Neural cell (in vitro differentiated cells): Measurements from ENCODE around the gene TRMT5. TPM values are rescaled to one million over a fixed set of nuclear protein-coding genes. Genes with fewer than 3 reads are reported as not detected.

Experiments used
- H2AFZ ChIP-seq: fragments of 200-600, 300-800 bp; sonication (generic), shearing (Covaris generic); 2 replicates; pipeline ENCODE4 v1.6.0; 2014; ENCODE audit warnings: low read depth, mild to moderate bottlenecking, antibody characterized with exemption, low read length, moderate library complexity
- H3F3A ChIP-seq: fragments of 200-600 bp; shearing (Covaris generic); 2 replicates; pipeline ENCODE4 v1.6.1; 2016; ENCODE audit warnings: mild to moderate bottlenecking, moderate library complexity, mixed read lengths, antibody characterized with exemption, low read length; ENCODE audit not compliant: insufficient read depth, poor library complexity, severe bottlenecking
- H3K27ac ChIP-seq: fragments of 200-600, 300-800 bp; sonication (generic), shearing (Covaris generic); 2 replicates; pipeline ENCODE4 v1.5.1; 2014; ENCODE audit warnings: mild to moderate bottlenecking, low read length, moderate library complexity
- H3K27me3 ChIP-seq: fragments of 300-800, 200-600 bp; sonication (generic), shearing (Covaris generic); 2 replicates; pipeline ENCODE4 v1.6.0; 2014; ENCODE audit warnings: mild to moderate bottlenecking, low read depth, low read length, moderate library complexity; ENCODE audit not compliant: insufficient read depth
- H3K36me3 ChIP-seq: fragments of 300-800, 200-600 bp; sonication (generic), shearing (Covaris generic); 2 replicates; pipeline ENCODE4 v1.5.1; 2014; ENCODE audit warnings: mild to moderate bottlenecking, antibody characterized with exemption, low read length, moderate library complexity; ENCODE audit not compliant: insufficient read depth
- H3K4me2 ChIP-seq: fragments of 300-800, 200-600 bp; sonication (generic), shearing (Covaris generic); 2 replicates; pipeline ENCODE4 v1.6.0; 2014; ENCODE audit warnings: mild to moderate bottlenecking, low read length
- H3K4me3 ChIP-seq: fragments of 300-800, 200-600 bp; sonication (generic), shearing (Covaris generic); 2 replicates; pipeline ENCODE4 v1.5.1; 2014; ENCODE audit warnings: mild to moderate bottlenecking, low read length, moderate library complexity
- H3K79me2 ChIP-seq: fragments of 200-600 bp; shearing (Covaris generic); replicated peaks from 2 replicates; pipeline ENCODE4 v1.6.0; 2014; ENCODE audit warnings: mild to moderate bottlenecking, low read length, moderate library complexity; ENCODE audit not compliant: insufficient read depth
- H3K9ac ChIP-seq: fragments of 300-800, 200-600 bp; sonication (generic), shearing (Covaris generic); 2 replicates; pipeline ENCODE4 v1.6.1; 2016; ENCODE audit warnings: mild to moderate bottlenecking, low read length, mixed read lengths
- H3K9me2 ChIP-seq: fragments of 200-600 bp; shearing (Covaris generic); 2 replicates; pipeline ENCODE4 v1.6.1; 2016; ENCODE audit warnings: mild to moderate bottlenecking, low read length, mixed read lengths; ENCODE audit not compliant: insufficient read depth
- H3K9me3 ChIP-seq: fragments of 200-600, 300-800 bp; sonication (generic), shearing (Covaris generic); 2 replicates; pipeline ENCODE4 v1.6.1; 2016; ENCODE audit warnings: mild to moderate bottlenecking, mixed run types, low read length, moderate library complexity, mixed read lengths
- H4K20me1 ChIP-seq: fragments of 200-600 bp; shearing (Covaris generic); 2 replicates; pipeline ENCODE4 v1.6.1; 2016; ENCODE audit warnings: mild to moderate bottlenecking, mixed run types; ENCODE audit not compliant: insufficient read depth
- EP300 ChIP-seq: fragments of 450-650 bp; conservative IDR thresholded peaks from 2 replicates; pipeline ENCODE4 v1.6.1; 2014; ENCODE audit warnings: antibody characterized with exemption, mild to moderate bottlenecking, moderate library complexity; ENCODE audit not compliant: poor library complexity, severe bottlenecking
- EZH2 ChIP-seq: fragments of 200-600, 300-800 bp; shearing (Covaris generic), sonication (generic); IDR thresholded peaks from 2 replicates; pipeline ENCODE4 v1.6.1; 2014; ENCODE audit warnings: antibody characterized with exemption, low read length, borderline replicate concordance, mild to moderate bottlenecking; ENCODE audit not compliant: insufficient read depth, poor library complexity, severe bottlenecking
- MXI1 ChIP-seq: fragments of 450-650 bp; conservative IDR thresholded peaks from 2 replicates; pipeline ENCODE4 v1.6.1; 2014; ENCODE audit warnings: antibody characterized with exemption, mild to moderate bottlenecking; ENCODE audit not compliant: poor library complexity, severe bottlenecking
- POLR2AphosphoS5 ChIP-seq: IDR thresholded peaks from 2 replicates; pipeline ENCODE4 v1.6.1; 2012
- RAD21 ChIP-seq: fragments of 450-650 bp; conservative IDR thresholded peaks from 2 replicates; pipeline ENCODE4 v1.6.1; 2014; ENCODE audit warnings: antibody characterized with exemption, mild to moderate bottlenecking, moderate library complexity
- SMC3 ChIP-seq: fragments of 450-650 bp; conservative IDR thresholded peaks from 2 replicates; pipeline ENCODE4 v1.6.1; 2014; ENCODE audit warnings: antibody characterized with exemption, mild to moderate bottlenecking, moderate library complexity; ENCODE audit not compliant: poor library complexity
- TAF1 ChIP-seq: IDR thresholded peaks from 2 replicates; pipeline ENCODE4 v1.6.1; 2012; ENCODE audit warnings: low read depth
- polyA plus RNA-seq: library from polyadenylated mRNA; depleted of rRNA; stranded (reverse); fragments of >200 nt; gene quantifications from 2 replicates; pipeline ENCODE4 v1.2.3, GENCODE V29; 2014
- TF ChIP-seq, protein P1 (sequence below): fragments of 450-650 bp; IDR thresholded peaks from 2 replicates; pipeline ENCODE4 v1.5.1; 2014; ENCODE audit warnings: antibody characterized with exemption, mild to moderate bottlenecking, moderate library complexity; ENCODE audit not compliant: poor library complexity, severe bottlenecking
- TF ChIP-seq, protein P2 (sequence below): IDR thresholded peaks from 2 replicates; pipeline ENCODE4 v1.6.1; 2012; ENCODE audit warnings: borderline replicate concordance

The TRMT5 gene
- polyA plus RNA-seq, 1 donor from 2014 or later, result 7.6 TPM

DNA sequence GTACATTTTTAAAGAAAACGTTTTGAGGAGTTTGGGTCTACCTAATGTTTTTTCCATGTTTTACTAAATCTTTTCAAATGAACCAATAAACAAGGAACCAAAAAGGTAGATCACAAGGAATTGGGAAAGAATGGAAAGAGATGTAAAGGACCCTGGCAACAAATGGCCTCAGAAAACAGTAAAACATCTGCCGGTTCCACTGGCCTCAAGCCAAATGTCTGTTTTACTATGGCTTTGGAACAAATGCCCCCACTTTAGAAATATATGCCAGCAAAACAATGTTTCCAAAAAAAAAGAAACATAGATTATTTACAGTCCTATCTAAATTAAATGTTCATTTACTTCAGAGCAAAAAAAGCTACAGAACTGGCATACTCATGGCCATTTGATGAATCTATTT is 3.0 kb downstream of the TRMT5 start:
- Histone ChIP-seq H2AFZ (no peak overlapping the region), H3K79me2 (peaks cover 12% of the 10 kb centered on the region), H3K27me3 (no peaks in the 10 kb centered on the region), H3K9me2 (no peaks in the 10 kb centered on the region), H3F3A (peaks cover 5% of the 10 kb centered on the region), H3K4me2 (no peak overlapping the region), H3K9ac (no peak overlapping the region), H3K27ac (no peak overlapping the region), H4K20me1 (no peaks in the 10 kb centered on the region), H3K36me3 (no peaks in the 10 kb centered on the region), H3K4me3 (no peak overlapping the region), H3K9me3 (no peaks in the 10 kb centered on the region)
- no peak for TF ChIP-seq SMC3
- no peak for TF ChIP-seq MXI1
- TF ChIP-seq RAD21, result no peak
- TF ChIP-seq EP300, result no peak
- TF ChIP-seq EZH2, result no peak
- TF ChIP-seq TAF1, result no peak
- TF ChIP-seq, protein P1, sequence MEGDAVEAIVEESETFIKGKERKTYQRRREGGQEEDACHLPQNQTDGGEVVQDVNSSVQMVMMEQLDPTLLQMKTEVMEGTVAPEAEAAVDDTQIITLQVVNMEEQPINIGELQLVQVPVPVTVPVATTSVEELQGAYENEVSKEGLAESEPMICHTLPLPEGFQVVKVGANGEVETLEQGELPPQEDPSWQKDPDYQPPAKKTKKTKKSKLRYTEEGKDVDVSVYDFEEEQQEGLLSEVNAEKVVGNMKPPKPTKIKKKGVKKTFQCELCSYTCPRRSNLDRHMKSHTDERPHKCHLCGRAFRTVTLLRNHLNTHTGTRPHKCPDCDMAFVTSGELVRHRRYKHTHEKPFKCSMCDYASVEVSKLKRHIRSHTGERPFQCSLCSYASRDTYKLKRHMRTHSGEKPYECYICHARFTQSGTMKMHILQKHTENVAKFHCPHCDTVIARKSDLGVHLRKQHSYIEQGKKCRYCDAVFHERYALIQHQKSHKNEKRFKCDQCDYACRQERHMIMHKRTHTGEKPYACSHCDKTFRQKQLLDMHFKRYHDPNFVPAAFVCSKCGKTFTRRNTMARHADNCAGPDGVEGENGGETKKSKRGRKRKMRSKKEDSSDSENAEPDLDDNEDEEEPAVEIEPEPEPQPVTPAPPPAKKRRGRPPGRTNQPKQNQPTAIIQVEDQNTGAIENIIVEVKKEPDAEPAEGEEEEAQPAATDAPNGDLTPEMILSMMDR, result no peak
- TF ChIP-seq, protein P2, sequence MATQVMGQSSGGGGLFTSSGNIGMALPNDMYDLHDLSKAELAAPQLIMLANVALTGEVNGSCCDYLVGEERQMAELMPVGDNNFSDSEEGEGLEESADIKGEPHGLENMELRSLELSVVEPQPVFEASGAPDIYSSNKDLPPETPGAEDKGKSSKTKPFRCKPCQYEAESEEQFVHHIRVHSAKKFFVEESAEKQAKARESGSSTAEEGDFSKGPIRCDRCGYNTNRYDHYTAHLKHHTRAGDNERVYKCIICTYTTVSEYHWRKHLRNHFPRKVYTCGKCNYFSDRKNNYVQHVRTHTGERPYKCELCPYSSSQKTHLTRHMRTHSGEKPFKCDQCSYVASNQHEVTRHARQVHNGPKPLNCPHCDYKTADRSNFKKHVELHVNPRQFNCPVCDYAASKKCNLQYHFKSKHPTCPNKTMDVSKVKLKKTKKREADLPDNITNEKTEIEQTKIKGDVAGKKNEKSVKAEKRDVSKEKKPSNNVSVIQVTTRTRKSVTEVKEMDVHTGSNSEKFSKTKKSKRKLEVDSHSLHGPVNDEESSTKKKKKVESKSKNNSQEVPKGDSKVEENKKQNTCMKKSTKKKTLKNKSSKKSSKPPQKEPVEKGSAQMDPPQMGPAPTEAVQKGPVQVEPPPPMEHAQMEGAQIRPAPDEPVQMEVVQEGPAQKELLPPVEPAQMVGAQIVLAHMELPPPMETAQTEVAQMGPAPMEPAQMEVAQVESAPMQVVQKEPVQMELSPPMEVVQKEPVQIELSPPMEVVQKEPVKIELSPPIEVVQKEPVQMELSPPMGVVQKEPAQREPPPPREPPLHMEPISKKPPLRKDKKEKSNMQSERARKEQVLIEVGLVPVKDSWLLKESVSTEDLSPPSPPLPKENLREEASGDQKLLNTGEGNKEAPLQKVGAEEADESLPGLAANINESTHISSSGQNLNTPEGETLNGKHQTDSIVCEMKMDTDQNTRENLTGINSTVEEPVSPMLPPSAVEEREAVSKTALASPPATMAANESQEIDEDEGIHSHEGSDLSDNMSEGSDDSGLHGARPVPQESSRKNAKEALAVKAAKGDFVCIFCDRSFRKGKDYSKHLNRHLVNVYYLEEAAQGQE, result no peak
- TF ChIP-seq POLR2AphosphoS5, result no peak

DNA sequence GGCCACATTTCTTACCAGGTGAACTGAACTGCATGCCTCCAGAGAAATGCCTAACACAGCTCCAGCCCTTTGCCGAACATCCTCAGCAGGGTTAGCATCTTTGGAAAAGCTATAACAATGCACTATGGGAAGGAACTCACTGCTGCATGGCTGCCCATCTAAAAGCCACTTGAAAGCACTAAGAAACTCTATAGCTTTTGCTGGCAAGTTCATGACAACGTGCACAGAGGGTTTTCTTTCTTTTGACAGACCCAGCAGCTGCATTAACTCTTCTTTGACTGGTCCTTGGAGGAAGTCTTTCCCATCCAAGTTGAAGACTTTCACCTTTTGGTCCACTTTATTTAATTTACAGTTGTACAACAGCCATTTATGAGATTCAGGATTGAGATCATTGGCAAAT is 5.3 kb downstream of the TRMT5 start:
- TF ChIP-seq, protein P1, result no peak
- TF ChIP-seq MXI1, result no peak
- no peak for TF ChIP-seq POLR2AphosphoS5
- TF ChIP-seq, protein P2, result no peak
- no peak for TF ChIP-seq EP300
- Histone ChIP-seq H3K79me2 (peaks cover 10% of the 10 kb centered on the region), H3K4me2 (no peak overlapping the region), H3K27me3 (no peaks in the 10 kb centered on the region), H3K9me3 (no peaks in the 10 kb centered on the region), H3K4me3 (no peak overlapping the region), H4K20me1 (no peaks in the 10 kb centered on the region), H3K9me2 (no peaks in the 10 kb centered on the region), H3K9ac (no peak overlapping the region), H2AFZ (no peak overlapping the region), H3K27ac (no peak overlapping the region), H3K36me3 (no peaks in the 10 kb centered on the region), H3F3A (no peaks in the 10 kb centered on the region)
